HepG2 (cell line): ENCODE results near the gene C1R. TPM values are rescaled to one million over a fixed set of nuclear protein-coding genes. Genes with fewer than 3 reads are reported as not detected.

ENCODE experiments used
- ATAC-seq: fragments of 200-7000 bp; cut with Tn5 transposase; 3 replicates; pipeline ENCODE4 v1.9.1; 2020; ENCODE audit warnings: mild to moderate bottlenecking, moderate library complexity
- BruUV-seq: library from RNA; stranded (reverse); fragments of 400-500 nt; replicated peaks from 2 replicates; lab custom pipeline; 2021; lab: Mats Ljungman, UMichigan
- CTCF ChIA-PET: fragments of 300-600 bp; formaldehyde crosslinking; extraction: SDS; loops from one replicate; lab custom pipeline; 2021; ENCODE audit warnings: low total read pairs, inconsistent platforms, low intra/inter-chr PET ratio; lab: Yijun Ruan, JAX
- POLR2A ChIA-PET: fragments of 350-600 bp; sonication (Branson Sonifier 250); formaldehyde crosslinking; loops from one replicate; lab custom pipeline; 2020; ENCODE audit warnings: antibody characterized with exemption, inconsistent platforms; lab: Yijun Ruan, JAX
- DNase-seq: peaks from one replicate; pipeline ENCODE4 v3.0.0-alpha.2; 2015; ENCODE audit warnings: low spot score
- FAIRE-seq: peaks from 3 replicates; lab custom pipeline; 2011; peaks lifted over from hg19 to GRCh38; lab: Jason Lieb, UNC
- H2AFZ ChIP-seq: one replicate; pipeline ENCODE4 v1.6.1; 2011; ENCODE audit warnings: low read length, inconsistent platforms
- H3K27ac ChIP-seq: fragments of 300-600 bp; 3 replicates; pipeline ENCODE4 v1.8.0; 2011; ENCODE audit warnings: mixed run types, mild to moderate bottlenecking, mixed read lengths, low read length, inconsistent platforms; ENCODE audit not compliant: insufficient read depth; ENCODE audit errors: extremely low read length
- H3K27me3 ChIP-seq, 2 experiments: fragments of 200-600 bp in 1 of 2; 2 replicates in 1 of 2; 3 replicates in 1 of 2; pipeline versions ENCODE4 v1.6.0 to v1.8.0; 2011; ENCODE audit warnings: low read length in 2 of 2, mild to moderate bottlenecking in 2 of 2, moderate library complexity in 2 of 2, inconsistent platforms in 1 of 2; ENCODE audit not compliant: insufficient read depth in 2 of 2, control insufficient read depth in 1 of 2
- H3K36me3 ChIP-seq, 2 experiments: fragments of 200-600 bp in 1 of 2; replicated peaks in 1 of 2; 2 replicates in 1 of 2; 3 replicates in 1 of 2; pipeline versions ENCODE4 v1.5.1 to v1.8.0; 2011; ENCODE audit warnings: low read length in 2 of 2, inconsistent platforms in 1 of 2; ENCODE audit not compliant: insufficient read depth in 2 of 2, control insufficient read depth in 1 of 2
- H3K4me1 ChIP-seq: 2 replicates; pipeline ENCODE4 v1.5.1; 2012; ENCODE audit warnings: low read length, inconsistent platforms; ENCODE audit not compliant: insufficient read depth
- H3K4me2 ChIP-seq: 2 replicates; pipeline ENCODE4 v1.6.0; 2011; ENCODE audit warnings: low read depth, low read length, inconsistent platforms
- H3K4me3 ChIP-seq, 3 experiments: fragments of 200-600 bp in 1 of 3; sonication (generic), shearing (Covaris generic) in 1 of 3; replicated peaks in 1 of 3; 2 replicates each; pipeline ENCODE4 v1.5.1; 2011 to 2016; ENCODE audit warnings: low read length in 3 of 3, inconsistent platforms in 2 of 3, low read depth in 2 of 3, mild to moderate bottlenecking in 2 of 3, control low read depth in 1 of 3, mixed read lengths in 1 of 3; ENCODE audit not compliant: insufficient read depth in 1 of 3
- H3K79me2 ChIP-seq: one replicate; pipeline ENCODE4 v1.6.1; 2011; ENCODE audit warnings: low read length, inconsistent platforms; ENCODE audit not compliant: insufficient read depth
- H3K9ac ChIP-seq: 2 replicates; pipeline ENCODE4 v1.6.0; 2011; ENCODE audit warnings: mild to moderate bottlenecking, low read depth, low read length, inconsistent platforms; ENCODE audit not compliant: insufficient read depth
- H3K9me3 ChIP-seq: 2 replicates; pipeline ENCODE4 v1.5.1; 2012; ENCODE audit warnings: mild to moderate bottlenecking, low read length
- H4K20me1 ChIP-seq: 2 replicates; pipeline ENCODE4 v1.6.0; 2011; ENCODE audit warnings: inconsistent platforms, mild to moderate bottlenecking, low read length, moderate library complexity; ENCODE audit not compliant: insufficient read depth
- ASH2L ChIP-seq: fragments of 300-600, 200-600 bp; sonication (generic); IDR thresholded peaks from 2 replicates; pipeline ENCODE4 v1.7.0; 2017; ENCODE audit warnings: low read depth, mild to moderate bottlenecking, moderate library complexity, mixed read lengths, low read length; ENCODE audit not compliant: insufficient read length
- BORCS8-MEF2B ChIP-seq: sonication (generic); formaldehyde crosslinking; IDR thresholded peaks from 2 replicates; pipeline ENCODE4 v1.8.0; 2022; ENCODE audit warnings: mild to moderate bottlenecking, missing genetic modification reagents
- DZIP1 ChIP-seq: sonication (generic); formaldehyde crosslinking; IDR thresholded peaks from 2 replicates; pipeline ENCODE4 v1.5.0; 2020; ENCODE audit warnings: mild to moderate bottlenecking, missing genetic modification reagents
- EP300 ChIP-seq, 3 experiments: sonication (generic) in 1 of 3; formaldehyde crosslinking in 1 of 3; IDR thresholded peaks; 2 replicates each; pipeline versions ENCODE4 v1.5.1 to v1.6.1; 2011 to 2020; ENCODE audit warnings: low read depth in 2 of 3, low read length in 2 of 3, borderline replicate concordance in 1 of 3, improper control_type of control experiment in 1 of 3, mild to moderate bottlenecking in 1 of 3, missing genetic modification reagents in 1 of 3, moderate library complexity in 1 of 3
- GTF3A ChIP-seq: sonication (generic); formaldehyde crosslinking; conservative IDR thresholded peaks from 2 replicates; pipeline ENCODE4 v1.4.0; 2020; ENCODE audit warnings: mild to moderate bottlenecking, missing genetic modification reagents
- HNF4A ChIP-seq: sonication (generic); formaldehyde crosslinking; IDR thresholded peaks from 2 replicates; pipeline ENCODE4 v1.4.0; 2020; ENCODE audit warnings: missing genetic modification reagents
- HNF4G ChIP-seq, 2 experiments: sonication (generic) in 1 of 2; formaldehyde crosslinking in 1 of 2; IDR thresholded peaks; 2 replicates each; pipeline versions ENCODE4 v1.4.0 to v1.6.1; 2011 to 2020; ENCODE audit warnings: borderline replicate concordance in 2 of 2, low read depth in 2 of 2, mild to moderate bottlenecking in 2 of 2, low read length in 1 of 2, missing genetic modification reagents in 1 of 2, moderate library complexity in 1 of 2
- KAT8 ChIP-seq: IDR thresholded peaks from 2 replicates; pipeline ENCODE4 v1.6.1; 2016; ENCODE audit warnings: missing genetic modification reagents, missing compliant biosample characterization
- KDM5A ChIP-seq: fragments of 200-600 bp; sonication (generic); IDR thresholded peaks from 2 replicates; pipeline ENCODE4 v1.7.0; 2018; ENCODE audit warnings: antibody characterized with exemption, mild to moderate bottlenecking, low read length, borderline replicate concordance
- KLF9 ChIP-seq: IDR thresholded peaks from 2 replicates; pipeline ENCODE4 v1.6.1; 2016; ENCODE audit warnings: low read depth
- MTA1 ChIP-seq: sonication (generic); formaldehyde crosslinking; IDR thresholded peaks from 2 replicates; pipeline ENCODE4 v1.4.0; 2020; ENCODE audit warnings: missing genetic modification reagents, mild to moderate bottlenecking, borderline replicate concordance
- NBN ChIP-seq: fragments of 450-650 bp; conservative IDR thresholded peaks from 2 replicates; pipeline ENCODE4 v1.6.1; 2017
- RARA ChIP-seq: IDR thresholded peaks from 2 replicates; pipeline ENCODE4 v1.6.1; 2016; ENCODE audit warnings: missing genetic modification reagents, missing compliant biosample characterization
- SMARCC2 ChIP-seq: fragments of 450-650 bp; IDR thresholded peaks from 2 replicates; pipeline ENCODE4 v1.6.1; 2017; ENCODE audit warnings: antibody characterized with exemption, mild to moderate bottlenecking
- SUZ12 ChIP-seq: fragments of 150-350 bp; IDR thresholded peaks from 2 replicates; pipeline ENCODE4 v1.6.1; 2014; ENCODE audit warnings: low read depth, low read length
- ZFP37 ChIP-seq: sonication (generic); formaldehyde crosslinking; IDR thresholded peaks from 2 replicates; pipeline ENCODE4 v1.4.0; 2020; ENCODE audit warnings: missing genetic modification reagents, borderline replicate concordance
- ZGPAT ChIP-seq: IDR thresholded peaks from 2 replicates; pipeline ENCODE4 v1.6.1; 2016; ENCODE audit warnings: mild to moderate bottlenecking
- ZNF781 ChIP-seq: sonication (generic); formaldehyde crosslinking; IDR thresholded peaks from 2 replicates; pipeline ENCODE4 v1.5.1; 2020; ENCODE audit warnings: borderline replicate concordance, mild to moderate bottlenecking, missing genetic modification reagents; ENCODE audit errors: not compliant biosample characterization
- WGBS: methylation state at CpG from one replicate; pipeline ENCODE4 v1.1.6; 2017; ENCODE audit warnings: low lambda C conversion rate; 5-methylcytosine and 5-hydroxymethylcytosine counted together
- in situ Hi-C: cut with HindIII; loops from 2 replicates; pipeline ENCODE4 v1.10.0; 2017; ENCODE audit warnings: low pct_unique_long_range_greater_than_20kb; ENCODE audit not compliant: extremely low pct_ligation_motif_present
- intact Hi-C: fragments of 100-400 bp; cut with micrococcal nuclease; formaldehyde crosslinking; loops from one replicate; pipeline ENCODE4 v1.10.0; 2022; ENCODE audit not compliant: unreplicated experiment
- polyA plus RNA-seq, 8 experiments: library from polyadenylated mRNA; depleted of rRNA in 3 of 8; stranded (reverse) in 7 of 8; unstranded in 1 of 8; fragments of >200 nt; fragmentation: Illumina TruSeq in 4 of 8; extraction: Trizol in 4 of 8; gene quantifications; 2 replicates each; pipeline versions ENCODE4 v1.2.1 to v1.2.3, GENCODE V29; 2011 to 2016; ENCODE audit warnings: low read depth in 4 of 8, missing spikeins in 1 of 8, mixed read lengths in 1 of 8; ENCODE audit not compliant: insufficient read depth in 1 of 8
- total RNA-seq, 5 experiments: library from RNA; depleted of rRNA; stranded (reverse); fragments of >200 nt; fragmentation: Illumina TruSeq; extraction: Trizol; gene quantifications; 2 replicates each; pipeline ENCODE4 v1.2.3, GENCODE V29; 2016; ENCODE audit warnings: low read depth in 1 of 5

The C1R gene
- total and polyA plus RNA-seq, 2 of the 13 experiments (the other 11 are each of a cell fraction or from before 2014, with no cell fraction given), result 3.5 to 6.5 TPM

- H3K4me3 ChIP-seq, result peak overlapping the region; percentile 20 to 65 (median 29); a peak in 5 of 6 replicates
- peak overlapping the region; percentile 77 for H3K27ac ChIP-seq
- no peak for TF ChIP-seq SUZ12
- peak; percentile 69; the same call in 1 of the 2 replicates for TF ChIP-seq MTA1 (CRISPR knock-in tag)
- TF ChIP-seq NBN, result no peak
- no peak for TF ChIP-seq SMARCC2
- no peak for TF ChIP-seq KLF9 (CRISPR knock-in tag)
- no peak for TF ChIP-seq KDM5A
- TF ChIP-seq KAT8 (CRISPR knock-in tag), result peak; percentile 44; the same call in 1 of the 2 replicates
- TF ChIP-seq HNF4A (CRISPR knock-in tag), result peak; percentile 82
- TF ChIP-seq ZFP37, result 0 out of 2 replicates have a peak, but pooled peaks have one; percentile 23
- TF ChIP-seq HNF4G (IDR thresholded peaks at IDR 0.05; ENCODE audit: borderline replicate concordance, low read depth, low read length), result peak; percentile 84
- TF ChIP-seq HNF4G (CRISPR knock-in tag; IDR thresholded peaks at IDR 0.05; ENCODE audit: borderline replicate concordance, low read depth), result 0 out of 2 replicates have a peak, but pooled peaks have one; percentile 16
- peak in 1 of 2 experiments; percentile 82; a peak in 2 of 4 replicates for TF ChIP-seq EP300 (IDR thresholded peaks at IDR 0.05; ENCODE audit: low read depth in 2 of 2, low read length in 2 of 2)
- TF ChIP-seq EP300 (CRISPR knock-in tag; IDR thresholded peaks at IDR 0.05; ENCODE audit: borderline replicate concordance), result peak; percentile 20; the same call in 1 of the 2 replicates
- TF ChIP-seq ZGPAT (CRISPR knock-in tag), result peak; percentile 35; the same call in 1 of the 2 replicates
- peak; percentile 66 for TF ChIP-seq ASH2L
- no peak for TF ChIP-seq DZIP1 (CRISPR knock-in tag)
- peak; percentile 84 for TF ChIP-seq RARA
- TF ChIP-seq ZNF781 (CRISPR knock-in tag), result no peak
- TF ChIP-seq BORCS8-MEF2B (CRISPR knock-in tag), result no peak
- TF ChIP-seq GTF3A (CRISPR knock-in tag), result no peak
These were observed 30.8 kb upstream of the C1R start for GRCh38 chr12:7122811-7123769.

More at GRCh38 chr12:7122811-7123769, 30.8 kb upstream of the C1R start:
- Histone ChIP-seq H2AFZ (no peak overlapping the region), H3K4me2 (peak overlapping the region; percentile 92), H3K27me3 (no peaks in the 10 kb centered on the region; a peak in 1 of 5 replicates), H3K9ac (peak overlapping the region; percentile 58), H3K36me3 (peaks cover 3% of the 10 kb centered on the region in 2 experiments; a peak in 2 of 5 replicates), H3K9me3 (no peaks in the 10 kb centered on the region), H3K79me2 (no peaks in the 10 kb centered on the region), H4K20me1 (no peaks in the 10 kb centered on the region), H3K4me1 (peaks cover 74% of the 10 kb centered on the region)
- intact Hi-C loops, result no loop called here
- CTCF ChIA-PET, result no interaction called here
- WGBS, result 10% methylated on average over 7 of the region's 7 CpGs
- POLR2A ChIA-PET, result interaction anchor here (0.6 to 4.6 kb wide), 15 partner anchors 8 to 251 kb away, joined by 3 to 88 read pairs (median 5); partner anchors contain the start of genes C12orf57, C1RL, C1S and LPCAT3
- ATAC-seq (peak; percentile 26), FAIRE-seq (peak; percentile 79), DNase-seq (no peak)
- in situ Hi-C loops, result no loop called here
- BruUV-seq, result TSS peak; percentile 43
